Mesodermal cell (in vitro differentiated cells): ENCODE data around the gene DGKI.
"Not testable (repeated sequence)": the region's sequence is repeated elsewhere in the genome, so short reads cannot be mapped to it uniquely, and the experiment has no call there.

Source experiments
- H3K27ac ChIP-seq: 2 replicates; pipeline ENCODE4 v1.7.0; 2013; ENCODE audit warnings: mild to moderate bottlenecking, low read depth, low read length, moderate library complexity; ENCODE audit not compliant: severe bottlenecking
- H3K36me3 ChIP-seq: 2 replicates; pipeline ENCODE4 v1.7.1; 2013; ENCODE audit warnings: mild to moderate bottlenecking, low read length, moderate library complexity; ENCODE audit not compliant: control insufficient read depth, insufficient read depth
- H3K4me1 ChIP-seq: one replicate; pipeline ENCODE4 v1.7.1; 2013; ENCODE audit warnings: mild to moderate bottlenecking, low read length; ENCODE audit not compliant: insufficient read depth, control insufficient read depth, poor library complexity, severe bottlenecking
- H3K4me3 ChIP-seq: 2 replicates; pipeline ENCODE4 v1.7.0; 2013; ENCODE audit warnings: low read length, control low read depth, mild to moderate bottlenecking; ENCODE audit not compliant: insufficient read depth, poor library complexity, severe bottlenecking; ENCODE audit errors: extremely low read depth
- H3K9me3 ChIP-seq: 2 replicates; pipeline ENCODE4 v1.7.1; 2013; ENCODE audit warnings: mild to moderate bottlenecking, low read length, moderate library complexity; ENCODE audit not compliant: control insufficient read depth
- WGBS, 2 experiments: methylation state at CpG; one replicate each; pipeline ENCODE4 v1.1.5; 2013; ENCODE audit warnings: missing lambda C conversion rate in 2 of 2; ENCODE audit not compliant: insufficient coverage in 2 of 2; 5-methylcytosine and 5-hydroxymethylcytosine counted together

The DGKI gene

DNA sequence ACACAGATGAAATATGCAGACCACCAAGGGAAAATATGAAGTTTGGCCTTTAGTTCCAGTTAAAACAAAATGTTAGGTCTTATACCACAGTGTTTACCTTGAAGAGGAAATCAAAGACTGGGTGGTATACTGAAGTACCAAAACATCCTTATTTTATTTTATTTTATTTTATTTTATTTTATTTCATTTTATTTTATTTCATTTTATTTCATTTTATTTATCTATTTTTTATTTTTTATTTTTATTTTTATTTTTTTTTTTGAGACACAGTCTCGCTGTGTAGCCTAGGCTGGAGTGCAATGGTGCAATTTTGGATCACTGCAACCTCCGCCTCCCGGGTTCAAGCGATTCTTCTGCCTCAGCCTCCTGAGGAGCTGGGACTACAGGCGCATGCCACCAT, 140.4 kb downstream of the DGKI start:
- H3K27ac ChIP-seq, H3K4me1 ChIP-seq, H3K4me3 ChIP-seq, H3K9me3 ChIP-seq, H3K36me3 ChIP-seq: not testable (repeated sequence)
- WGBS, 2 experiments, result 87 to 99% methylated on average over 5 of the region's 5 CpGs

DNA sequence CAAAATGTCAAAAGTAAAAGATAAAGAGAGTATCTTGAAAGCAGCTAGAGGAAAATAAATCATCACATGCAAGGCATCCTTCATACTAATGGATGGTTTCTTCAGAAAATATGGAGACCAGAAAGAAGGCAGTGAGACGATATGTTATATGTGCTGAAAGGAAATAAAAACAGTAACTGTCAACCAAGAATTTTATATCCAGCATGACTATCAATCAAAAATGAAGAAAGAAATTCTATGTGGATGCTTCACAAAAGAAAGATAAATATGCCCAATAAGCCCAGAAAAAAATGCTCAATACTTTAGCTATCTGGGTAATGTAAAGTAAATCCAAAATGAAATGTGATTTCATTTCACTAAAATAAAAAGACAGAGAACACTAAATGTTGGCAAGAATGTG, 142.1 kb downstream of the DGKI start:
- H3K27ac ChIP-seq, result no peak overlapping the region
- H3K4me3 ChIP-seq, result no peak overlapping the region
- H3K36me3 ChIP-seq, result no peaks in the 10 kb centered on the region
- peaks cover 2% of the 10 kb centered on the region for H3K4me1 ChIP-seq
- no CpG with 5 or more reads among the region's 1 CpG for WGBS, 2 experiments
- H3K9me3 ChIP-seq, result peaks cover 9% of the 10 kb centered on the region

DNA sequence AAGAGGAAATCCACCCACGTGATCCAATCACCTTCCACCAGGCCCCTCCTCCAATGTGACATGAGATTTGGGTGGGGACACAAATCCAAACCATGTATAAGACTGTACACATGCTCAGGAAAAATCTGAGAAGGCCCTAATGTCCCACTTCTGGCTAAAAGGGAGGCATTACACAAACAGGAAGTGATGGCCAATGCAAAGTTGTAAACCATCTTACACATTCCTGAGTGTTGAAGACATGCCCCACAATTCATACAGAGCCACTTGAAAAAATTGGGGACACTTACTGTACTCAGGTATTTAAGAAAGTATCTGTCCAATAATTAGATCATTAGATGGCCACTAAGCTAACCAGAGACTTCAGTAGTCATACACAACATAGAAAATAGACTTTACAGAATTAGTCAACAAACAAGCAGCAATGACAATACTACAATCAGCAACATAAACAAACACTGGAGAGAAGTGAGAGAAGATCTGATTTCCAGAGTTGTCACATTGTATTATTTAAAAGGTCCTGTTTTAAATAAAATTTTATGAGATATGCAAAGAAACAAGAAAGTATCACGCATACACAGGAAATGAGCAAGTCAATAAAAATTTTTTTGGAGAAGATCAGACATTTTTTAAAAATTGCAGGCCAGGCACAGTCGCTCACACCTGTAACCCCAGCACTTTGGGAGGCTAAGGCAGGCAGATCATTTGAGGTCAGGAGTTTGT, 143.3 kb downstream of the DGKI start:
- Histone ChIP-seq H3K4me1 (peaks cover 2% of the 10 kb centered on the region), H3K27ac (no peak overlapping the region), H3K4me3 (no peak overlapping the region), H3K9me3 (peaks cover 9% of the 10 kb centered on the region), H3K36me3 (no peaks in the 10 kb centered on the region)
- 88 to 100% methylated on average over 1 to 2 of the region's 3 CpGs for WGBS, 2 experiments

DNA sequence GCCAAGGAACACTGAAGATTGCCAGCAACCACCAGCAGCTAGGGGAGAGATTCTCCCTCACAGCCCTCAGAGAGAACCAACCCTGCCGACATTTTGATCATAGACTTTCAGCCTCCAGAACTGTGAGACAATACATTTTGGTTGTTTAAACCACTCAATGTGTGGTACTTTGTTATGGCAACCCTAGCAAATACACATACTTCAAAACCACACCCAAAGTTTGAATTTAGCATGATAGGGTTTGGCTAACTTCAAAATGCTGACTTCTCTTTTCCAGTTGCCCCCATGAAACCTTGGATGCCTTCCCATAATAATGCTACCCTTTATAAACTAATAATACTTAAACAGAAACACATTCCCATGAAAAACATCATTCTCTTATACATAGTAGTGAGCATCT, 149.8 kb downstream of the DGKI start:
- WGBS, 2 experiments, result 100% methylated on average over 1 of the region's 1 CpG; no CpG with 5 or more reads in 1 of the 2 experiments
- Histone ChIP-seq H3K4me3 (no peak overlapping the region), H3K9me3 (no peaks in the 10 kb centered on the region), H3K27ac (no peak overlapping the region), H3K4me1 (no peaks in the 10 kb centered on the region), H3K36me3 (no peaks in the 10 kb centered on the region)

GRCh38 chr7:137696376-137696775, 150.4 kb downstream of the DGKI start:
- Histone ChIP-seq H3K4me1 (no peaks in the 10 kb centered on the region), H3K36me3 (no peaks in the 10 kb centered on the region), H3K27ac (no peak overlapping the region), H3K9me3 (no peaks in the 10 kb centered on the region), H3K4me3 (no peak overlapping the region)
- no CpG with 5 or more reads among the region's 2 CpGs for WGBS, 2 experiments

- Histone ChIP-seq H3K36me3 (no peaks in the 10 kb centered on the region), H3K27ac (no peak overlapping the region), H3K4me3 (no peak overlapping the region), H3K4me1 (no peaks in the 10 kb centered on the region), H3K9me3 (no peaks in the 10 kb centered on the region)
- 75 to 78% methylated on average over 4 to 5 of the region's 7 CpGs for WGBS, 2 experiments
Measured at GRCh38 chr7:137695942-137696341, 150.8 kb downstream of the DGKI start.

- H3K4me1 ChIP-seq, result no peaks in the 10 kb centered on the region
- WGBS, 2 experiments, result 87 to 100% methylated on average over 2 of the region's 3 CpGs
- no peak overlapping the region for H3K27ac ChIP-seq
- H3K9me3 ChIP-seq, result no peaks in the 10 kb centered on the region
- no peak overlapping the region for H3K4me3 ChIP-seq
- no peaks in the 10 kb centered on the region for H3K36me3 ChIP-seq
Measured at GRCh38 chr7:137695494-137695893, 151.3 kb downstream of the DGKI start.

- H3K4me1 ChIP-seq, result no peaks in the 10 kb centered on the region
- H3K9me3 ChIP-seq, result no peaks in the 10 kb centered on the region
- no peaks in the 10 kb centered on the region for H3K36me3 ChIP-seq
- H3K27ac ChIP-seq, result no peak overlapping the region
- 66% methylated on average over 2 of the region's 2 CpGs; no CpG with 5 or more reads in 1 of the 2 experiments for WGBS, 2 experiments
- no peak overlapping the region for H3K4me3 ChIP-seq
Measured at GRCh38 chr7:137694405-137694804, 152.4 kb downstream of the DGKI start.

- 88 to 90% methylated on average over 3 of the region's 4 CpGs for WGBS, 2 experiments
- Histone ChIP-seq H3K4me3 (no peak overlapping the region), H3K4me1 (no peaks in the 10 kb centered on the region), H3K27ac (no peak overlapping the region), H3K36me3 (no peaks in the 10 kb centered on the region), H3K9me3 (no peaks in the 10 kb centered on the region)
Measured at GRCh38 chr7:137692399-137692798, 154.4 kb downstream of the DGKI start.

DNA sequence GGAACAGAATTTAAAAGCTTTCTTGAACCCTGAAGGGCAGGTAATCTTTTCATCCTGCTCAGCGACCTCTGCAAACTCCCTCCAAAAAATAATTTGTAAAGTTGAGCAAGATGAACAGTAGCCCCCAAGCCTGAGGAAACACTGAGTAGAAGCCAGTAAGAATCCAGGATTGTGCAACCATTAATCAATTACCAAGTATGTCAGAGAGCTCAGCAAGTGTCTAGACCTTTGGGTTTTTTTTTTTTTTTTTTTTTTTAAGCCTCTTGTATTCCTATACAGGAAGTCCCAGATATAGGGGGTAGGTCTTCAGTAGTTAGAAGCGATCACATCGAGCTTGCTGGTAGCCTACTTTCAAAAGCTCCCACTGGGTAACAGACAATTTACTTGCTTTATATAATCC, 155.2 kb downstream of the DGKI start:
- no CpG with 5 or more reads among the region's 3 CpGs for WGBS, 2 experiments
- Histone ChIP-seq H3K36me3 (no peaks in the 10 kb centered on the region), H3K27ac (no peak overlapping the region), H3K9me3 (no peaks in the 10 kb centered on the region), H3K4me3 (no peak overlapping the region), H3K4me1 (no peaks in the 10 kb centered on the region)

DNA sequence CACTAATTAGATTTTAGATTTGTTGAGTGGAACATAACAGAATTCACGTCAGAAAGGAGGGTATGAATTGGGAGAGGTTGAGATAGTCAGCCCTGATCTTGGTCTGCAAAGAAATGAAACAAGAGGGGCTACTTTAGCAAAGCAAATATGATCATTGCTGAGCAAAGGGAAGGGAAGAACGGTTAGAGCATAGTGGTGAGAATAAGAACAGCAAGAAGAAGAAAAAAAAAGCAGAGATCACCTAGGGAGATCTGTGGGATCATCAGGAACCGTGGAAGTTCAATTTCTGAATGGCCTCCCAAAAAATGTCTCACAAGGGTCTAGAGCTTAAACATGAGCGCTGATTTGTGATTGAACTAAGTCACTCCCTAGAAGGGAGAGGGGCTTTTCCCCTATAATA, 156.1 kb downstream of the DGKI start:
- no peaks in the 10 kb centered on the region for H3K9me3 ChIP-seq
- H3K27ac ChIP-seq, result no peak overlapping the region
- H3K4me1 ChIP-seq, result no peaks in the 10 kb centered on the region
- no peaks in the 10 kb centered on the region for H3K36me3 ChIP-seq
- WGBS, 2 experiments, result 78 to 90% methylated on average over 2 to 3 of the region's 4 CpGs
- no peak overlapping the region for H3K4me3 ChIP-seq
